Mesendoderm (in vitro differentiated cells): ENCODE data around the gene SRGAP2C. TPM values are rescaled to one million over a fixed set of nuclear protein-coding genes. Genes with fewer than 3 reads are reported as not detected.
"Not testable (repeated sequence)": the region's sequence is repeated elsewhere in the genome, so short reads cannot be mapped to it uniquely, and the experiment has no call there.

Source experiments
- DNase-seq: peaks from one replicate; pipeline ENCODE4 v3.0.0; 2013
- H2AK5ac ChIP-seq: 2 replicates; pipeline ENCODE4 v1.6.1; 2013; ENCODE audit warnings: low read length, inconsistent platforms
- H2BK120ac ChIP-seq: 2 replicates; pipeline ENCODE4 v1.6.1; 2013; ENCODE audit warnings: low read depth, mild to moderate bottlenecking, low read length, moderate library complexity, mixed read lengths
- H2BK15ac ChIP-seq: replicated peaks from 2 replicates; pipeline ENCODE4 v1.6.1; 2013; ENCODE audit warnings: low read depth, mild to moderate bottlenecking, moderate library complexity
- H2BK5ac ChIP-seq: 2 replicates; pipeline ENCODE4 v1.6.1; 2013; ENCODE audit warnings: low read length, inconsistent platforms
- H3K18ac ChIP-seq: 2 replicates; pipeline ENCODE4 v1.6.1; 2013; ENCODE audit warnings: mild to moderate bottlenecking, low read length, mixed read lengths
- H3K23ac ChIP-seq: one replicate; pipeline ENCODE4 v1.6.1; 2013; ENCODE audit warnings: low read length
- H3K27ac ChIP-seq: 2 replicates; pipeline ENCODE4 v1.5.1; 2013; ENCODE audit warnings: low read depth, mild to moderate bottlenecking, inconsistent platforms, low read length, moderate library complexity
- H3K27me3 ChIP-seq: 2 replicates; pipeline ENCODE4 v1.6.1; 2013; ENCODE audit warnings: low read length, control low read depth, mild to moderate bottlenecking, inconsistent platforms; ENCODE audit not compliant: insufficient read depth, poor library complexity
- H3K36me3 ChIP-seq: 2 replicates; pipeline ENCODE4 v1.6.1; 2013; ENCODE audit warnings: low read length, inconsistent platforms; ENCODE audit not compliant: control insufficient read depth, insufficient read depth
- H3K4ac ChIP-seq: one replicate; pipeline ENCODE4 v1.6.1; 2013; ENCODE audit warnings: low read depth, mild to moderate bottlenecking, low read length, moderate library complexity
- H3K4me1 ChIP-seq: 2 replicates; pipeline ENCODE4 v1.6.1; 2013; ENCODE audit warnings: low read depth, low read length, inconsistent platforms; ENCODE audit not compliant: control insufficient read depth
- H3K4me2 ChIP-seq: 2 replicates; pipeline ENCODE4 v1.6.1; 2013; ENCODE audit warnings: low read length
- H3K4me3 ChIP-seq: 2 replicates; pipeline ENCODE4 v1.5.1; 2013; ENCODE audit warnings: mild to moderate bottlenecking, low read length
- H3K56ac ChIP-seq: one replicate; pipeline ENCODE4 v1.6.1; 2013; ENCODE audit warnings: low read length
- H3K79me1 ChIP-seq: 2 replicates; pipeline ENCODE4 v1.6.1; 2013; ENCODE audit warnings: low read length, inconsistent platforms
- H3K79me2 ChIP-seq: 2 replicates; pipeline ENCODE4 v1.6.1; 2013; ENCODE audit warnings: mild to moderate bottlenecking, low read length; ENCODE audit not compliant: control insufficient read depth, insufficient read depth
- H3K9ac ChIP-seq: 2 replicates; pipeline ENCODE4 v1.6.1; 2013; ENCODE audit warnings: low read length, inconsistent platforms
- H4K5ac ChIP-seq: one replicate; pipeline ENCODE4 v1.6.1; 2013; ENCODE audit warnings: low read length
- H4K8ac ChIP-seq: one replicate; pipeline ENCODE4 v1.6.1; 2013; ENCODE audit warnings: low read depth, mild to moderate bottlenecking, control low read depth, low read length, moderate library complexity
- WGBS: extraction: QIAGEN DNeasy Blood & Tissue Kit; methylation state at CpG from one replicate; pipeline ENCODE4 v1.1.7; 2013; ENCODE audit warnings: low lambda C conversion rate, missing lambda C conversion rate; ENCODE audit not compliant: insufficient coverage; ENCODE audit errors: extremely low coverage; 5-methylcytosine and 5-hydroxymethylcytosine counted together
- polyA plus RNA-seq, 2 experiments: library from polyadenylated mRNA; stranded (reverse); fragments of 200-250 nt; gene quantifications; one replicate each; pipeline ENCODE4 v1.2.3, GENCODE V29; 2013

Gene SRGAP2C
- polyA plus RNA-seq (2013, experiment 1 of 2), result 7.5 TPM
- 7.3 TPM for polyA plus RNA-seq (2013, experiment 2 of 2)

GRCh38 chr1:121184290-121185127, at the start of gene SRGAP2C, which contains the start of gene FAM72B:
Gene SRGAP2C, plus strand, starts transcription at chr1:121184975. Its CDS starts 2,472 bp downstream, at chr1:121187447.
Gene FAM72B, minus strand, starts transcription at chr1:121184340. Its CDS starts 851 bp downstream, at chr1:121183489.
- not testable (repeated sequence) for H4K5ac ChIP-seq, H3K4me3 ChIP-seq, H3K4ac ChIP-seq, H3K27me3 ChIP-seq, H3K79me1 ChIP-seq, H3K9ac ChIP-seq, H3K23ac ChIP-seq, H2BK5ac ChIP-seq, H3K27ac ChIP-seq, H3K4me2 ChIP-seq, H2BK15ac ChIP-seq, H2AK5ac ChIP-seq, H2BK120ac ChIP-seq, H3K18ac ChIP-seq, H4K8ac ChIP-seq, H3K4me1 ChIP-seq, H3K36me3 ChIP-seq, H3K79me2 ChIP-seq
- H3K56ac ChIP-seq, result peak within 1 kb of the TSS; percentile 60
- peak; percentile 100 for DNase-seq
- WGBS, result no CpG with 5 or more reads among the region's 54 CpGs

GRCh38 chr1:121140393-121140792, 44.4 kb upstream of the SRGAP2C start:
- not testable (repeated sequence) for H4K8ac ChIP-seq, H2BK5ac ChIP-seq, H3K23ac ChIP-seq, DNase-seq, H2BK120ac ChIP-seq, H3K9ac ChIP-seq, H3K36me3 ChIP-seq, H2AK5ac ChIP-seq, H3K4me2 ChIP-seq, H3K27ac ChIP-seq, H3K4ac ChIP-seq, H3K4me3 ChIP-seq, H4K5ac ChIP-seq, H3K18ac ChIP-seq, H3K56ac ChIP-seq, H3K79me1 ChIP-seq, H3K79me2 ChIP-seq, H3K27me3 ChIP-seq, H3K4me1 ChIP-seq, H2BK15ac ChIP-seq
- WGBS, result no CpG with 5 or more reads among the region's 6 CpGs

- H3K27ac ChIP-seq, H3K4me3 ChIP-seq, H4K8ac ChIP-seq, H3K18ac ChIP-seq, H3K23ac ChIP-seq, H2BK120ac ChIP-seq, H3K4me2 ChIP-seq, H3K4ac ChIP-seq, H4K5ac ChIP-seq, H3K9ac ChIP-seq, H3K56ac ChIP-seq, H3K36me3 ChIP-seq, H3K79me2 ChIP-seq, H3K4me1 ChIP-seq, DNase-seq, H3K79me1 ChIP-seq, H2AK5ac ChIP-seq, H2BK15ac ChIP-seq, H2BK5ac ChIP-seq, H3K27me3 ChIP-seq: not testable (repeated sequence)
- no CpG with 5 or more reads among the region's 9 CpGs for WGBS
Measured at GRCh38 chr1:121148489-121149190, 36.1 kb upstream of the SRGAP2C start.

GRCh38 chr1:121151294-121151693, 33.5 kb upstream of the SRGAP2C start:
- not testable (repeated sequence) for H2BK120ac ChIP-seq, H3K36me3 ChIP-seq, H3K4me1 ChIP-seq, DNase-seq, H3K23ac ChIP-seq, H3K56ac ChIP-seq, H2BK15ac ChIP-seq, H3K4ac ChIP-seq, H3K9ac ChIP-seq, H3K18ac ChIP-seq, H4K5ac ChIP-seq, H3K79me1 ChIP-seq, H3K4me2 ChIP-seq, H3K27ac ChIP-seq, H3K4me3 ChIP-seq, H2BK5ac ChIP-seq, H3K27me3 ChIP-seq, H4K8ac ChIP-seq, H2AK5ac ChIP-seq, H3K79me2 ChIP-seq
- no CpG with 5 or more reads among the region's 1 CpG for WGBS

GRCh38 chr1:121152788-121153187, 32.0 kb upstream of the SRGAP2C start:
- H3K79me1 ChIP-seq, H3K18ac ChIP-seq, H2BK5ac ChIP-seq, H4K5ac ChIP-seq, H3K27me3 ChIP-seq, H3K56ac ChIP-seq, H2BK120ac ChIP-seq, H2AK5ac ChIP-seq, H3K4ac ChIP-seq, H3K4me1 ChIP-seq, H3K23ac ChIP-seq, H2BK15ac ChIP-seq, H3K79me2 ChIP-seq, H3K36me3 ChIP-seq, DNase-seq, H3K9ac ChIP-seq, H3K4me2 ChIP-seq, H3K4me3 ChIP-seq, H4K8ac ChIP-seq, H3K27ac ChIP-seq: not testable (repeated sequence)
